SK-N-SH (cell line): ENCODE results near the gene FAM163A.
"Not testable (repeated sequence)": the region's sequence is repeated elsewhere in the genome, so short reads cannot be mapped to it uniquely, and the experiment has no call there.

Experiments used
- CTCF ChIP-seq: fragments of 200-600 bp; sonication (generic); IDR thresholded peaks from 2 replicates; pipeline ENCODE4 v1.6.1; 2017; ENCODE audit warnings: antibody characterized with exemption, mild to moderate bottlenecking, moderate library complexity
- POLR2AphosphoS5 ChIP-seq: IDR thresholded peaks from 2 replicates; pipeline ENCODE4 v1.6.1; 2012; ENCODE audit warnings: low read depth, low read length
- SMC3 ChIP-seq: IDR thresholded peaks from 2 replicates; pipeline ENCODE4 v1.6.1; 2012; ENCODE audit warnings: low read depth, low read length, improper control_type of control experiment
- USF1 ChIP-seq: IDR thresholded peaks from 2 replicates; pipeline ENCODE4 v1.4.0; 2012; ENCODE audit warnings: low read depth, borderline replicate concordance

- TF ChIP-seq CTCF, USF1, POLR2AphosphoS5, SMC3: not testable (repeated sequence)
Measured at GRCh38 chr1:179804417-179804816, 61.3 kb downstream of the FAM163A start.
